Right lobe of liver (tissue), 4 donors: ENCODE measurements around the gene ANKRD29.

Experiments
- CTCF ChIP-seq, 4 donors: fragments of 200-600 bp in 3 of 4; fragments of 450-650 bp in 1 of 4; IDR thresholded peaks; one replicate each; pipeline versions ENCODE4 v1.5.1 to v1.8.0; 2016 to 2022; ENCODE audit warnings: antibody characterized with exemption in 4 of 4, mild to moderate bottlenecking in 2 of 4
- POLR2A ChIP-seq: fragments of 450-650 bp; IDR thresholded peaks from one replicate; pipeline ENCODE4 v1.6.1; 2017; ENCODE audit warnings: antibody characterized with exemption, mild to moderate bottlenecking
- donor health status: DM: no; HTN: no; CAD: no.
- donor health status: DM: no; HTN: no; CAD: no.
- donor health status: DM: no; HTN: yes; CAD: no.

- TF ChIP-seq POLR2A = no peak
- TF ChIP-seq CTCF (IDR thresholded peaks at IDR 0.05) = no peak
Measured at GRCh38 chr18:23618862-23619387, 43.8 kb downstream of the ANKRD29 start.
